SU-DHL-6 (cell line): Measurements from ENCODE around the gene TMEM163.

Source experiments
- EZH2phosphoT487 ChIP-seq: fragments of 200-600 bp; sonication (generic), shearing (Covaris generic); conservative IDR thresholded peaks from 2 replicates; pipeline ENCODE4 v1.6.1; 2018; ENCODE audit warnings: mild to moderate bottlenecking, antibody characterized with exemption, low read length, moderate library complexity, mixed read lengths
- TF ChIP-seq, protein P1 (sequence below): fragments of 200-600 bp; sonication (generic); IDR thresholded peaks from one replicate; pipeline ENCODE4 v1.5.1; 2017; ENCODE audit warnings: antibody characterized with exemption, mild to moderate bottlenecking, low read length, moderate library complexity; ENCODE audit not compliant: insufficient read depth, poor library complexity, severe bottlenecking

DNA sequence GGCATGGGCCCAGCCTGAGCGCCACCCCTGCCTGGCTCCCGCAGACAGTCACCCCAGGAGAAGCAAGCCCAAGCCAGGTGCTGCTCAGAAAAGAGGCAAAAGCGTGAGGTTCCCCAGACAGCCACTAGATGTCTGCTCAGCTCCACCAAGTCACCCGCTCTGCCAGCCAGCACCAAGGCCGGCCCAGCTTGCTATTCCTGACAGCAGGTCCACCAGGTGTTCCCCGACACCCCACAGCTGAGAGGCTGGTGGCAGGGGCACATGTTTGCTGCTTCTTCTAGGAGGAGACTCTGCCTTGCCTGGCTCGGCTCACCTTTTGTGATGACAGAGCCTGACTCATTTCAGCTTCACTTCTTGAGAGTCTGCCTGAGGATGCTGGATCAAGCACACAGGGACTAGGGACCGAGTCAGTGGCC is 258.2 kb downstream of the TMEM163 start:
- TF ChIP-seq, protein P1, sequence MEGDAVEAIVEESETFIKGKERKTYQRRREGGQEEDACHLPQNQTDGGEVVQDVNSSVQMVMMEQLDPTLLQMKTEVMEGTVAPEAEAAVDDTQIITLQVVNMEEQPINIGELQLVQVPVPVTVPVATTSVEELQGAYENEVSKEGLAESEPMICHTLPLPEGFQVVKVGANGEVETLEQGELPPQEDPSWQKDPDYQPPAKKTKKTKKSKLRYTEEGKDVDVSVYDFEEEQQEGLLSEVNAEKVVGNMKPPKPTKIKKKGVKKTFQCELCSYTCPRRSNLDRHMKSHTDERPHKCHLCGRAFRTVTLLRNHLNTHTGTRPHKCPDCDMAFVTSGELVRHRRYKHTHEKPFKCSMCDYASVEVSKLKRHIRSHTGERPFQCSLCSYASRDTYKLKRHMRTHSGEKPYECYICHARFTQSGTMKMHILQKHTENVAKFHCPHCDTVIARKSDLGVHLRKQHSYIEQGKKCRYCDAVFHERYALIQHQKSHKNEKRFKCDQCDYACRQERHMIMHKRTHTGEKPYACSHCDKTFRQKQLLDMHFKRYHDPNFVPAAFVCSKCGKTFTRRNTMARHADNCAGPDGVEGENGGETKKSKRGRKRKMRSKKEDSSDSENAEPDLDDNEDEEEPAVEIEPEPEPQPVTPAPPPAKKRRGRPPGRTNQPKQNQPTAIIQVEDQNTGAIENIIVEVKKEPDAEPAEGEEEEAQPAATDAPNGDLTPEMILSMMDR, result peak; percentile 54
- TF ChIP-seq EZH2phosphoT487, result no peak
